ENCODE results near the gene SUCO.
"Not testable (repeated sequence)": the region's sequence is repeated elsewhere in the genome, so short reads cannot be mapped to it uniquely, and the experiment has no call there.

SUCO gene

DNA sequence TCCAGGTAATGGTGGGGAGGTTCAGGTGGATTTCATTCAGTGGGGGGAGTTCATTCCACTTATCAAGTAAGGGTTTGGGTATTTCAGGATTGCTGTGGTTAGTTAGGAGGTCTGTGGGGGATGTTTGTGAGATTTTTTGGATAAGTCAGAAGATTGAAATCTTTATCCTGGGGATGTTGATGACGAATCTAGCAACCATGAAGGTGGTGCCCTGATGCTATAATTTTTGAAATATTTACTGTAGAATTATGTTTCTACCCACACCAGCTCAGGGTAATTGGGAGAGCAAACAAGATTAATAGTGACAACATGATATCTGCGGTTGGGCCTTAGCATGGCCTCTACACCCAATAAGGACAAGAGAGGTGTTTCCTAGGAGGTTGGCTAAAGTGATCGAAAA is 28.3 kb downstream of the SUCO start:
- Mint-ChIP-seq H3K4me1 (ENCODE audit: low read depth) (peaks cover 17% of the 10 kb centered on the region), H3K27ac (no peak overlapping the region)

GRCh38 chr1:172566196-172566997 is 33.4 kb downstream of the SUCO start:
- no peak overlapping the region for H3K4me3 Mint-ChIP-seq
- H3K27me3 Mint-ChIP-seq, result no peaks in the 10 kb centered on the region
- H3K4me1 Mint-ChIP-seq (ENCODE audit: low read depth), result peaks cover 22% of the 10 kb centered on the region
- peak overlapping the region; percentile 82 for H3K27ac Mint-ChIP-seq
- peaks cover 11% of the 10 kb centered on the region for H3K9me3 Mint-ChIP-seq
- peaks cover 78% of the 10 kb centered on the region for H3K36me3 Mint-ChIP-seq (ENCODE audit: low read depth)

More for the DNA sequence above, 28.3 kb downstream of the SUCO start:
- H3K4me3 Mint-ChIP-seq, result no peak overlapping the region
- peaks cover 85% of the 10 kb centered on the region for H3K36me3 Mint-ChIP-seq (ENCODE audit: low read depth)
- no peaks in the 10 kb centered on the region for H3K27me3 Mint-ChIP-seq
- H3K9me3 Mint-ChIP-seq, result peaks cover 6% of the 10 kb centered on the region

DNA sequence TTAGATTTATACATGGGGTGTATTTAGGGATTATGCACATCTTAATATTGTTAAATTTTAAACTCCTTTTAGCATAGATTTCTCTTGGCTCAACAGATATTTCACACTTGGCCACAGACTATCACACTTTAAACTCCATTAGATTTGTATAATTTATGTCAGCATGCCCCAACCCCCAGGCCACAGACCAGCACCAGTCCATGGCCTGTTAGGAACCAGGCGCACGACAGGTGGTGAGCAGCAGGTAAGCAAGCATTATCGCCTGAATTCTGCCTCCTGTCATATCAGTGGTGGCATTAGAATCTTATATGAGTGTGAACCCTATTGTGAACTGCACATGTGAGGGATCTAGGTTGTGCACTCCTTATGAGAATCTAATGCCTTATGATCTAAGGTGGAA is 34.8 kb downstream of the SUCO start:
- Mint-ChIP-seq H3K4me1 (ENCODE audit: low read depth) (peaks cover 20% of the 10 kb centered on the region), H3K4me3 (no peak overlapping the region), H3K36me3 (ENCODE audit: low read depth) (peaks cover 69% of the 10 kb centered on the region), H3K9me3 (peaks cover 9% of the 10 kb centered on the region), H3K27me3 (no peaks in the 10 kb centered on the region), H3K27ac (no peak overlapping the region)

DNA sequence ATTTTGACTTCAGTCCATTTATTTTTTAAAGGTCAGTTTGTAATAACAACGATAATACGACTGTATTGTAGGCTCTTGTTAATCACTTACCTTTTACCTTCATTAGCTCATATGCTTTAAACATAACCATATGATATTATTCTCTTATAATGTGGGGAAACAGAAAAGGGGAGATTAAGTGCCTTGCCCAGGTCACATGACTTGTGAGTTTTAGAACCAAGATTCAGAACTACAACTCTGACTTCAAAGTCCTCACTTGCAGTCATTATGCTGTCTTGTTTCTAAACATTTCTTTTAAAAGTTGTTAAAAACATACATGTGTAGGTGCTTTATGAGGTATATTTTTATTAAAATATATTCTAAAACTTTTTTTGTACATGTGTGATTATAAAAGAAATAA is 41.1 kb downstream of the SUCO start:
- Mint-ChIP-seq H3K9me3 (peaks cover 5% of the 10 kb centered on the region), H3K27me3 (no peaks in the 10 kb centered on the region), H3K36me3 (ENCODE audit: low read depth) (peaks cover 50% of the 10 kb centered on the region), H3K27ac (no peak overlapping the region), H3K4me1 (ENCODE audit: low read depth) (no peaks in the 10 kb centered on the region), H3K4me3 (no peak overlapping the region)

DNA sequence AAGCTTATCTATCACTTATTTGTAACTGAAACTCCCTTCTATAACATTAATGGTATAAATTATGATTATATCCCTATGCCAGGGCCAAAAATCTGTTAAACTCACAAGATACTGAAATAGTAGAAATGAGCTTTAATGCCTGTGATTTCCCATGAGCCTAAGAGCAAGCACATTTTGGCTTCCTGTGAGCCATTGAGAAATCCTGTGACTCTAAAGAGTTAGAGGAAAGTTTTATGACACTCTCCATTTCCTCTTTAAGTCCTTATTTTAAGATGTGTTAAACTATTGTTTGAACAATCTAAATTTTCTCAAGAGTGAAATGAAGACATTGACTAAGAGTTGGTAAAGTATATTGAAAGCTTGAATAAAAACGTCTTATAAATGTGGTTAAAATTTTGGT is 45.6 kb downstream of the SUCO start:
- Mint-ChIP-seq H3K27ac (no peak overlapping the region), H3K36me3 (ENCODE audit: low read depth) (peaks cover 41% of the 10 kb centered on the region), H3K9me3 (no peaks in the 10 kb centered on the region), H3K4me3 (no peak overlapping the region), H3K27me3 (no peaks in the 10 kb centered on the region), H3K4me1 (ENCODE audit: low read depth) (peaks cover 7% of the 10 kb centered on the region)

GRCh38 chr1:172581273-172581672 is 48.3 kb downstream of the SUCO start:
- no peak overlapping the region for H3K27ac Mint-ChIP-seq
- H3K4me1 Mint-ChIP-seq (ENCODE audit: low read depth), result peaks cover 7% of the 10 kb centered on the region
- H3K36me3 Mint-ChIP-seq (ENCODE audit: low read depth), result peaks cover 32% of the 10 kb centered on the region
- no peaks in the 10 kb centered on the region for H3K27me3 Mint-ChIP-seq
- no peak overlapping the region for H3K4me3 Mint-ChIP-seq
- no peaks in the 10 kb centered on the region for H3K9me3 Mint-ChIP-seq

- H3K9me3 Mint-ChIP-seq, result no peaks in the 10 kb centered on the region
- no peak overlapping the region for H3K4me3 Mint-ChIP-seq
- peaks cover 32% of the 10 kb centered on the region for H3K36me3 Mint-ChIP-seq (ENCODE audit: low read depth)
- H3K4me1 Mint-ChIP-seq (ENCODE audit: low read depth), result peaks cover 7% of the 10 kb centered on the region
- H3K27ac Mint-ChIP-seq, result no peak overlapping the region
- no peaks in the 10 kb centered on the region for H3K27me3 Mint-ChIP-seq
Measured at GRCh38 chr1:172581779-172582178, 48.8 kb downstream of the SUCO start.

DNA sequence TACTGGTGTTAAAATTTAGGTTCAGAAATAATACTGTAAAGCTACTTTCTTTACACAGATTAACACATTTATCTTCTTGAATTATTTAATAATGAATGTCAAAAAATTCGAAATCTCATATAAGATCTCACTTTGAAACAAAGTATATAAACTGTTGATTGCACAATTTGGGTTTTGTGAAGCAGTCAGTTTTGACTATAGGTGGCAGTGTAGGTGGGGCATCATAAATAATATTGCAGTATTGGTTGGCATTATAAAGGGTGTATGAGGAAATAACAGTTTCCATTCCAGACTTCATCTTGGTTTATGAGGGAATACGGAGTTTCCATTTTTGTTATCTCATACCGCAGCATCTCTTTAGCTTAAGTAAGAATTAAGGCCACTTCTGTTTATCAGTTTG is 49.9 kb downstream of the SUCO start:
- peaks cover 10% of the 10 kb centered on the region for H3K4me1 Mint-ChIP-seq (ENCODE audit: low read depth)
- H3K4me3 Mint-ChIP-seq, result no peak overlapping the region
- no peaks in the 10 kb centered on the region for H3K27me3 Mint-ChIP-seq
- peaks cover 35% of the 10 kb centered on the region for H3K36me3 Mint-ChIP-seq (ENCODE audit: low read depth)
- H3K9me3 Mint-ChIP-seq, result no peaks in the 10 kb centered on the region
- no peak overlapping the region for H3K27ac Mint-ChIP-seq

DNA sequence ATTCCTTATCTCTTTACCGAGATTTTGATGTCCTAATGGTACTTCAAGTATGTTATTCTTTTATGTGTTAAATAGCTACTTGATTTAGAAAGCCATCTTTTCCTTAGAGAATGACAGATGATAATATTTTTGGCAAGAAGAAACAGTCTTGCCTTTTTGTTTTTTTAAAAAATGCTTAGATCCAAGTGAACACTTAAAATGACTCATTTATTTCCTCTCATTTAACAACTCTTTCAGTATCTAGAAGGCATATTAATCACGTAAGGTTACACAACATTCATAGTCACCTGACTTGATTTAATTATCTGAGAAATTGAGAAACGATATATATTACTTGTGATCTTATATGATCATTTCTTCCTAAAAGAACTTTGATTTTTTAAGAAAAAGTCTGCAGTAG is 52.4 kb downstream of the SUCO start:
- Mint-ChIP-seq H3K4me3 (no peak overlapping the region), H3K27ac (no peak overlapping the region), H3K4me1 (ENCODE audit: low read depth) (peaks cover 35% of the 10 kb centered on the region), H3K27me3 (no peaks in the 10 kb centered on the region), H3K36me3 (ENCODE audit: low read depth) (peaks cover 36% of the 10 kb centered on the region), H3K9me3 (no peaks in the 10 kb centered on the region)

GRCh38 chr1:172585861-172586260 is 52.9 kb downstream of the SUCO start:
- no peak overlapping the region for H3K4me3 Mint-ChIP-seq
- H3K9me3 Mint-ChIP-seq, result peaks cover 4% of the 10 kb centered on the region
- peaks cover 37% of the 10 kb centered on the region for H3K36me3 Mint-ChIP-seq (ENCODE audit: low read depth)
- H3K27ac Mint-ChIP-seq, result no peak overlapping the region
- H3K4me1 Mint-ChIP-seq (ENCODE audit: low read depth), result peaks cover 40% of the 10 kb centered on the region
- H3K27me3 Mint-ChIP-seq, result no peaks in the 10 kb centered on the region

DNA sequence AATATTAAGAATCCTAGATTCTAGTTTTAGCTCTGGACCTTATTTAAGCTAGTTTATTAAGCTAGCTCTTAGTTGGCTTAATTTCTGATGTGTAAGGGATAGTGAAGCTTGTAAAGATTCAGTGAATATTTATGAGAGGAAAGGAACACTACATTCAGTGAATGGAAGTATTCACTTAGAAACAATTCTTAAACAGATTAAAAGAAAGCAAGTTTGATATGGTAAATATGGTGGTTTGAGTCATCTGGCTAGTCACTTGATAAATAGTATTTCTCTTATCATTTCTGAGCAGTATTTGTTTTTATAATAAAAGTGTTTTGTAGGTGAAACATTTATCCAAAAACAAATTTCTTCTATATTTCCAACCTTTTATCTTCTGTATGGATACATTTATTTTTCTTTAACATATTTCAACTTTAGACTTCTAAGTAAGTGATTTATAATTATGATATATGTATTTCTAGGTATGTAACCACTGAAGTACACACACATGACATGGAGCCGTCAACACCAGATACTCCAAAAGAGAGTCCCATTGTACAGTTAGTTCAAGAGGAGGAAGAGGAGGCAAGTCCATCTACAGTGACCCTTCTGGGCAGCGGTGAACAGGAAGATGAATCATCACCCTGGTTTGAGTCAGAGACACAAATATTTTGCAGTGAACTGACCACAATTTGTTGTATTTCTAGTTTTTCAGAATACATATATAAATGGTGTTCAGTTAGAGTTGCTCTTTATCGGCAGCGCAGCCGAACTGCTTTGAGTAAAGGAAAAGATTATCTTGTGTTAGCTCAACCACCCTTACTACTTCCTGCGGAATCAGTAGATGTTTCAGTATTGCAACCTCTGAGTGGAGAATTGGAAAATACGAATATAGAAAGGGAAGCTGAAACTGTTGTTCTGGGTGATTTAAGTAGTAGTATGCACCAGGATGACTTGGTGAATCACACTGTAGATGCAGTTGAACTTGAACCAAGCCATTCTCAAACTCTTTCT is 55.6 kb downstream of the SUCO start:
- peak overlapping the region; percentile 59 for H3K4me3 Mint-ChIP-seq
- no peaks in the 10 kb centered on the region for H3K27me3 Mint-ChIP-seq

GRCh38 chr1:172589553-172589952 is 56.6 kb downstream of the SUCO start:
- Mint-ChIP-seq H3K9me3 (peaks cover 4% of the 10 kb centered on the region), H3K36me3 (ENCODE audit: low read depth) (peaks cover 65% of the 10 kb centered on the region), H3K27me3 (no peaks in the 10 kb centered on the region), H3K27ac (peak overlapping the region; percentile 73), H3K4me1 (ENCODE audit: low read depth) (peaks cover 33% of the 10 kb centered on the region), H3K4me3 (peak overlapping the region; percentile 59)

More for the DNA sequence above, 55.6 kb downstream of the SUCO start:
- Mint-ChIP-seq H3K36me3 (ENCODE audit: low read depth) (peaks cover 55% of the 10 kb centered on the region), H3K9me3 (peaks cover 4% of the 10 kb centered on the region), H3K4me1 (ENCODE audit: low read depth) (peaks cover 33% of the 10 kb centered on the region), H3K27ac (peak overlapping the region; percentile 84)

- not testable (repeated sequence) for H3K4me3 Mint-ChIP-seq, H3K9me3 Mint-ChIP-seq, H3K27ac Mint-ChIP-seq, H3K27me3 Mint-ChIP-seq
- peaks cover 83% of the 10 kb centered on the region for H3K36me3 Mint-ChIP-seq (ENCODE audit: low read depth)
- H3K4me1 Mint-ChIP-seq (ENCODE audit: low read depth), result peaks cover 37% of the 10 kb centered on the region
Measured at GRCh38 chr1:172591429-172591828, 58.5 kb downstream of the SUCO start.

DNA sequence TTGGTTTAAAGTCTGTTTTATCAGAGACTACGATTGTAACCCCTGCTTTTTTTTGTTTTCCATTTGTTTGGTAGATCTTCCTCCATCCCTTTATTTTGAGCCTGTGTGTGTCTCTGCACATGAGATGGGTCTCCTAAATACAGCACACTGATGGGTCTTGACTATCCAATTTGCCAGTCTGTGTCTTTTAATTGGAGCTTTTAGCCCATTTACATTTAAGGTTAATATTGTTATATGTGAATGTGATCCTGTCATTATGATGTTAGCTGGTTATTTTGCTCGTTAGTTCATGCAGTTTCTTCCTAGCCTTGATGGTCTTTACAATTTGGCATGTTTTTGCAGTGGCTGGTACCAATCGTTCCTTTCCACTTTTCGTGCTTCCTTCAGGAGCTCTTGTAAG is 62.1 kb downstream of the SUCO start:
- H3K4me3 Mint-ChIP-seq, H3K9me3 Mint-ChIP-seq, H3K27ac Mint-ChIP-seq, H3K27me3 Mint-ChIP-seq: not testable (repeated sequence)
- Mint-ChIP-seq H3K36me3 (ENCODE audit: low read depth) (peaks cover 82% of the 10 kb centered on the region), H3K4me1 (ENCODE audit: low read depth) (peaks cover 12% of the 10 kb centered on the region)

GRCh38 chr1:172596782-172597181 is 63.8 kb downstream of the SUCO start:
- H3K36me3 Mint-ChIP-seq (ENCODE audit: low read depth), result peaks cover 80% of the 10 kb centered on the region
- not testable (repeated sequence) for H3K4me3 Mint-ChIP-seq; H3K4me1 Mint-ChIP-seq (ENCODE audit: low read depth); H3K27me3 Mint-ChIP-seq; H3K27ac Mint-ChIP-seq; H3K9me3 Mint-ChIP-seq
